GM21381 (cell line): ENCODE results near the gene AIRE.
A peak's percentile ranks its signal among the peaks of the same experiment; 100 is the strongest.
"Not testable (repeated sequence)": the region's sequence is repeated elsewhere in the genome, so short reads cannot be mapped to it uniquely, and the experiment has no call there.

Source experiments
- ATAC-seq: cut with Tn5 transposase; IDR thresholded peaks from one replicate; pipeline ENCODE4 v1.9.1; 2021; ENCODE audit warnings: mild to moderate bottlenecking, moderate library complexity; ENCODE audit not compliant: unreplicated experiment

AIRE gene

GRCh38 chr21:44334329-44335030 lies 48.8 kb downstream of the AIRE start:
- no peak for ATAC-seq

DNA sequence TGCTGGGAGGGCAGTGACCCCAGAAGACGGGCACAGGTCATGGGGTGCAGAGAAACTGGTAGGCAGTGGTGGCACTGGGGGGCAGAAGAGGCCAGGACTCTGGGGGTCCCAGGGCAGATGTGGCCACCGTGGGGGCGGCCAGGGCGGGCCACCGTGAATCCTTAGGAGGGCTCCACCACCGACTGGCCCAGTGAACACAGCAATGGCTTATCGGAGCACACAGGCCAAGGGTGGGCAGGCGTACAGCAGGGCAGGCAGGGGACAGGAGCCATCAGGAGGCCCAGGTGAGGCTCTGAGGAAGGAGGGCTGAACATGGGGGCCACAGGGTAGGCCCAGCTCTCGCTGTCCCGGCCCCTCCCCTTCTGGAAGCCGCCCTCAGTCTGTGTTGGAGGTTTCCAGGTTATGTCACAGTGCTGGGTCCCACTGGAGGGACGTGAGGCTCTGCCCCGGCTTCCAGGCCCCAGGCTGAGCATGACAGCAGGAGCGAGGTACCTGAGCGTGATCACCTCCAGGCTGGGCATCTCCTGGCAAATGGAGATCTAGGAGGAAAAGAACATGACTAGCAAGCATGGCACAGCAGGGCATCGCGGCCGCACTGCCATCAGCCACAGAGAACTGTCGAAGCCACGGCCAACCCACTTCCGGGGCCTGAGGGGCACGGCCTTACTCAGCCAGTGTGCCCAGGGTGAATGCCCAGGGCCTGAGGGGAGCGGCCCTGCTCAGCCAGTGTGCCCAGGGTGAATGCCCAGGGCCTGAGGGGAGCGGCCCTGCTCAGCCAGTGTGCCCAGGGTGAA lies 49.8 kb downstream of the AIRE start:
- no peak for ATAC-seq

DNA sequence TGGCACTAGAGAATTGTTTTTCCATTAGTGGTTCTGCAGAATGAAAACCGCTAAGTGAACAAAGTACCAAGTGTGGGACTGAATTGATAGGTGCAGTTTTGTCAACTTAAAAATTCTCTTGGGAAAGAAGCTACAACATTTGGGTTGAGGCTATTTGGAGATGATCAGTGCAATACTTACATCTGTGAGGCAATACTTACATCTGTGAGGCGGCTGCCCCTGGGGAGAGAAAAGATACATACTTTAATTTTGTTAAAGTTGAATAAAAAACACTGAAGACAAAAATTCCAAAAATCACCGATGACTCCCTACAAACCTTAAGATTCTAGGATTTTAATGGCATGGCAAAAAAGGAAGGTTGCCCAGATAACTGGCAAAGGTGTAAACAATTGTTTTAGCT lies 51.8 kb downstream of the AIRE start:
- no peak for ATAC-seq

DNA sequence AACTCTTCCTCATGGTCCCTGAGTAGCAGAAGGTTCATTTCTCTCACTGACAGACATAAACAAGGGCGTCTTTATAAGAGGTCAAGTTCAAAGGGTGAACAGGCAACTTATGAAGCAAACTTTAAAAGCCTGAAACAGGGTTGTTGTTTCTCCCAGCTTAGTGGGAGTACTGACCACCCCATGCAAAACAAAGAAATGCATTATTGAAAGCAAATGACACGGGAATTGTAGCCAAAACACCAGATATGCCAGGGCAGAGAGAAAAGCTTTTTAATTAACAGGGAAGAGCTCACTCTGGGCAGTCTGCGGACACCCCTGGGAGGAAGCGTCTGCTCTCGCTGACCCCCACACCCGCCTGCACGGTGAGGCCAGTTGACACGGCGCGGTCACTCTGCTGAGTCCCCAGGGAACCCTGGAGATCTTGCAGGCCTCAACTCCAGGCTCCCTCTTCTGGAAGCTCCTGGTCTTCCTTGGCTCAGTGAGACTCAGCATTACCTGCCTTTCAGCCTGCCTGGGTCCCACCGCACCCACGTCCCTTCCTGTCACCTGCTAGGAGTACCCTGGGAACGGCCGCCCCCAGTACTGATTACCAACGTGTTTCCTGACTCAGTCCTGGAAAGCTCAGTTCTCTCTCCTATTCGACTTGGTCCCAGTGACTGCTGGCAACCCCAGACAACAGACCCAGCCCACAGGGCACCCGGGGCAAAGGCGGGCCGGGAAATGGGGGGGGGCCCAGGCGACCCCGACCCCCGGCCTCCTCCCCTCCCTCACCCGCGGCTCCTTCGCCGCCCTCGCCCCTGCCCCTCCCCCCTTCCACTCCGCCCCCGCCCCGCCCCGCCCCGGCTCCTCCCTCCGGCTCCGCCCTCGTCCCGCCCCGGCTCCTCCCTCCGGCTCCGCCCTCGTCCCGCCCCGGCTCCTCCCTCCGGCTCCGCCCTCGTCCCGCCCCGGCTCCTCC lies 52.5 kb downstream of the AIRE start:
- no peak for ATAC-seq

GRCh38 chr21:44338971-44339910 lies 53.6 kb downstream of the AIRE start, which contains the start of gene CFAP410:
CFAP410 (minus strand) TSS chr21:44339390; CDS start chr21:44339194, 196 bp downstream.
- peak; percentile 84 for ATAC-seq

DNA sequence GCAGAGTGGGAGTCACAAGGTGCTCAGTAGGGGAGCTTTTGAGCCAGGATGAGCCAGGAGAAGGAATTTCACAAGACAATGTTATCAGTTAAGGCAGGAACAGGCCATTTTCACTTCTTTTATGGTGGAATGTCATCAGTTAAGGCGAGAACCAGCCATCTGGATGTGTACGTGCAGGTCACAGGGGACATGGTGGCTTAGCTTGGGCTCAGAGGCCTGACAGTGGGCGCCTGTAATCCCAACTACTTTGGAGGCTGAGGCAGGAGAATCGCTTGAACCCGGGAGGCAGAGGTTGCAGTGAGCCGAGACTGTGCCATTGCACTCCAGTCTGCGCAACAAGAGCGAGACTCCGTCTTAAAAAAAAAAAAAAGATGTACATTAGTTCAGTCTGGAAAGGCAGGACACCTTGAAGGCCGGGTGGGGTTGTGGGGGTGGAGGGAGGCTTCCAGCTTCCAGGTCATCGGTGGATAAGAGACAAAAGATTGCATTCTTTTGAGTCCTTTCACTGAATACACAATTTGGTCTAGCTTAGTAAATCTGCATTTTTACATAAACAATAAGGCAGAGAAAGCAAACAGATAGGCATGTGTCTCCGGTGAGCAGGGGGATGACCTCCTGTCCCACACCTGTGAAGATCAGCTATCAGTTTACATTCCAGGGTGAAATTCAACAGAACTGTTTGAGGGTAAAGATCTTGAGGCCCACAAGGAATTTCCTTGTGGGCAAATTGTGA lies 56.2 kb downstream of the AIRE start:
- not testable (repeated sequence) for ATAC-seq

DNA sequence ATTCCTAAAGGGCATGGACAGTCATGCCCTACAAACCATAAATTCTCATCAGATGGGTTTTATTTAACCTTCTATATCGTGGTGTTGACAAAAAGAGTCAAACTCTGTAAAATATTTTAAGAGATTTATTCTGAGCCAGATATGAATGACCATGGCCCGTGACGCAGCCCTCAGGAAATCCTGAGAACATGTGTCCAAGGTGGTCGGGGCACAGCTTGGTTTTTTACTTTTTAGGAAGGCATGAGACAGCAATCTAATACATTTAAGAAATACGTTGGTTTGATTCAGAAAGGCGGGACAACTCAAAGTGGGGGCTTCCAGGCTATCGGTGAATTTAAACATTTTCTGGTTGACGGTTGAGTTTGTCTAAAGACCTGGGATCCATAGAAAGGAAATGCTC lies 57.3 kb downstream of the AIRE start:
- not testable (repeated sequence) for ATAC-seq

GRCh38 chr21:44344541-44345183 lies 59.0 kb downstream of the AIRE start:
- ATAC-seq, result no peak

GRCh38 chr21:44345495-44345894 lies 59.8 kb downstream of the AIRE start:
- ATAC-seq, result no peak

DNA sequence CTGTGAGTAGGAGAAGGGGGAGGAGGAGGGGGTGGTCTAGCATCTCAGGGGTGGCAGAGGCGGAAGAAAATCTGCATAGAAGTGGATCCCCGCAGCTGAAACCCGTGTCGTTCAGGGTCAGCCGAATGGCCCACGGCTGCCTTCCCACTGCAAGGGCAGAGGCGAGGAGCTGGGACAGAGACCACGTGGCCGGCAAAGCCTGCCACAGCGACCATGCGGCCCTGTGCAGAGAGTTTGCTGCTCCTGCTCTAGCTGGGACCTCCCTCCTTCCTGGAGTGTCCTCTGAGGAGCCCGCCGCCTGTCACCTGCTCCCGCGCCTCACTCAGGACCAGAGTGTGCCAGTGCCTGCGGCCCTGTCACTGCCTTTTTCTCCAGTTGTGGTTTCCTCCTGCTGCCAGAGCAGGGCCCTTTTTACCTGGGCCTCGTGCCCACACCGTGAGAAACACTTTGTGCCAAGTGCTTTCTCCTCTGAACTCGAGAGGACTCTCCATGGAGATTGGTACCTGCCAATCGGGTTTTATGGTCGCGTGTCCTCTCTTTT lies 62.3 kb downstream of the AIRE start:
- no peak for ATAC-seq
